GM06990 (cell line): ENCODE results near the gene SYNGR2.

Experiments used
- DNase-seq: peaks from one replicate; pipeline ENCODE4 v3.0.0-alpha.2; 2011; ENCODE audit not compliant: insufficient read length; ENCODE audit errors: extremely low read depth
- H3K27me3 ChIP-seq: replicated peaks from 2 replicates; pipeline ENCODE4 v1.6.0; 2011; ENCODE audit warnings: low read length; ENCODE audit not compliant: control insufficient read depth, insufficient read depth
- H3K36me3 ChIP-seq: 2 replicates; pipeline ENCODE4 v1.5.1; 2011; ENCODE audit warnings: low read length; ENCODE audit not compliant: control insufficient read depth, insufficient read depth
- H3K4me3 ChIP-seq: replicated peaks from 2 replicates; pipeline ENCODE4 v1.5.1; 2011; ENCODE audit warnings: low read depth, mild to moderate bottlenecking, control low read depth, low read length
- CTCF ChIP-seq: IDR thresholded peaks from 2 replicates; pipeline ENCODE4 v1.5.1; 2011; ENCODE audit warnings: low read length, control low read depth, mild to moderate bottlenecking, inconsistent platforms; ENCODE audit not compliant: insufficient read depth, poor library complexity, severe bottlenecking

Gene SYNGR2

GRCh38 chr17:78131172-78132083 is 37.0 kb upstream of the SYNGR2 start:
- Histone ChIP-seq H3K4me3 (peak overlapping the region; percentile 72), H3K36me3 (peaks cover 31% of the 10 kb centered on the region), H3K27me3 (no peaks in the 10 kb centered on the region)
- peak; percentile 63 for DNase-seq
- no peak for TF ChIP-seq CTCF

- H3K36me3 ChIP-seq, result peaks cover 35% of the 10 kb centered on the region
- TF ChIP-seq CTCF, result peak; percentile 31
- H3K4me3 ChIP-seq, result peak overlapping the region; percentile 72
- peak; percentile 87 for DNase-seq
- H3K27me3 ChIP-seq, result no peaks in the 10 kb centered on the region
Observed at GRCh38 chr17:78132084-78132676, 36.2 kb upstream of the SYNGR2 start.

GRCh38 chr17:78132767-78133178 is 35.6 kb upstream of the SYNGR2 start:
- Histone ChIP-seq H3K36me3 (peaks cover 36% of the 10 kb centered on the region), H3K27me3 (no peaks in the 10 kb centered on the region), H3K4me3 (peak overlapping the region; percentile 72)
- no peak for DNase-seq
- TF ChIP-seq CTCF, result no peak

GRCh38 chr17:78133179-78133951 is 35.0 kb upstream of the SYNGR2 start:
- Histone ChIP-seq H3K27me3 (no peaks in the 10 kb centered on the region), H3K4me3 (peak overlapping the region; percentile 72), H3K36me3 (peaks cover 37% of the 10 kb centered on the region)
- TF ChIP-seq CTCF, result no peak
- no peak for DNase-seq

GRCh38 chr17:78133971-78134898 is 34.1 kb upstream of the SYNGR2 start:
- H3K36me3 ChIP-seq, result peaks cover 37% of the 10 kb centered on the region
- DNase-seq, result peak; percentile 81
- H3K27me3 ChIP-seq, result no peaks in the 10 kb centered on the region
- H3K4me3 ChIP-seq, result peak overlapping the region; percentile 72
- peak; percentile 77 for TF ChIP-seq CTCF
